Activated T-cell treated with anti-CD3 and anti-CD28 coated beads for 4 hours (primary cell): ENCODE results near the gene KCTD14.
"Not testable (repeated sequence)": the region's sequence is repeated elsewhere in the genome, so short reads cannot be mapped to it uniquely, and the experiment has no call there.

Experiments
- DNase-seq: peaks from one replicate; pipeline ENCODE4 v3.0.0-alpha.2; 2020

Gene KCTD14

GRCh38 chr11:78045851-78046485, 22.9 kb upstream of the KCTD14 start:
- DNase-seq: peak; percentile 68

DNA sequence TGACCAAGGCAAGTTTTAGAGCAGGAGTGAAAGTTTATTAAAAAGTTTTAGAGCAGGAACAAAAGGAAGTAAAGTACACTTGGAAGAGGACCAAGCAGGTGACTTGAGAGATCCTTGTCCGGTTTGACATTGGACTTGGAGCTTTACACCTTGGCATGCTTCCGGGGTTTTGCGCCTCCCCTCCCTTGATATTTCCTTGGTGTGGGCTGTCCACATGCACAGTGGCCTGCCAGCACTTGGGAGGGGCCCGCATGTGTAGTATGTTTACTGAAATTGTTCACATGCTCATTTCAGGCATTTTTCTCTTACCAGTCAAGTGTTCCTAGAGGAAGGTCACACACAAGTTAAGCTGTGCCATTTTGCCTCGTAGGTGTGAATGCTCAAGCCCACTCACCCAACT, 21.6 kb upstream of the KCTD14 start:
- DNase-seq: no peak

DNA sequence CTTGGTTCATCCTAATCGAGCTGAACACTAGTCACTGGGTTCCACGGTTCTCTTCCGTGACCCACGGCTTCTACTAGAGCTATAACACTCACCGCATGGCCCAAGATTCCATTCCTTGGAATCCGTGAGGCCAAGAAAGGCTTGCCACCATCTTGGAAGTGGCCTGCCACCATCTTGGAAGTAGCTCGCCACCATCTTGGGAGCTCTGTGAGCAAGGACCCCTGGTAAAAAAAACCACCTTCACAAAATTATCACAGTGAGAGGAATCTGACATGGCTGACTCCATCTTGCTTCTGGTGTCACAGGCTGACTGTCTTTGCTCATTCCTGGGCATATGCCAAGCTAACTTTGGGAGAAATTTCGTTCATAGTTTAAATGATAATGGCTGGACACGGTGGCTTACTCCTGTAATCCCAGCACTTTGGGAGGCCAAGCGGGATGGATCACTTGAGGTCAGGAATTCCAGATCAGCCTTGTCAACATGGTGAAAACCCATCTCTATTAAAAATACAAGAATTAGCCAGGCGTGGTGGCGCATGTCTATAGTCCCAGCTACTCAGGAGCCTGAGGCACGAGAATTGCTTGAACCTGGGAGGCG, 18.9 kb upstream of the KCTD14 start:
- no peak for DNase-seq

- not testable (repeated sequence) for DNase-seq
Measured at GRCh38 chr11:78041380-78041719, 18.3 kb upstream of the KCTD14 start.

DNA sequence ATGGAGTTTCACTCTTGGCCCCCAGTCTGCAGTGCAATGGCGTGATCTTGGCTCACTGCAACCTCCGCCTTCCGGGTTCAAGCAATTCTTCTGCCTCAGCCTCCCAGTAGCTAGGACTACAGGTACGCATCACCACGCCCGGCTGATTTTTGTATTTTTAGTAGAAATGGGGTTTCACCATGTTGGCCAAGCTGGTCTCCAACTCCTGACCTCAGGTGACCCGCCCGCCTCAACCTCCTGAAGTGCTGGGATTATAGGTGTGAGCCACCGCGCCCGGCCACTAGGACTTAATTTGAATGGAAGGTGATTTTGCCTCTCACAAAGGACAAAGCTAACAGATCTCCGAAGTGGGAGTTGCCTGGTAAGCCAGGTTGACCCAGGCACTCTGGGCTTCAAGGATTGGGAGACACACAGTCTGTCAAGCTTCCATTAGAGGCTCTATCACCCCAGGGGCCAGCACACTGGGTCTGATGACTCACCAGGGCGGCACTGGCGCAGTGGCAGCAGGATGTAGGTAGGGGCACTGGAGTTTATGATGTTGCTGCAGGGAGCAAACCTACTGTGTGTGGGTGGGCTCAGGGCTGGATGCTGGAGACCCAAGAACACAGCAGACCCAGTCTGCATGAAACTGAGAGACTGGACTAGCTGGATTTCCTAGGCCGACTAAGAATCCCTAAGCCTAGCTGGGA, 17.8 kb upstream of the KCTD14 start:
- DNase-seq: no peak

DNA sequence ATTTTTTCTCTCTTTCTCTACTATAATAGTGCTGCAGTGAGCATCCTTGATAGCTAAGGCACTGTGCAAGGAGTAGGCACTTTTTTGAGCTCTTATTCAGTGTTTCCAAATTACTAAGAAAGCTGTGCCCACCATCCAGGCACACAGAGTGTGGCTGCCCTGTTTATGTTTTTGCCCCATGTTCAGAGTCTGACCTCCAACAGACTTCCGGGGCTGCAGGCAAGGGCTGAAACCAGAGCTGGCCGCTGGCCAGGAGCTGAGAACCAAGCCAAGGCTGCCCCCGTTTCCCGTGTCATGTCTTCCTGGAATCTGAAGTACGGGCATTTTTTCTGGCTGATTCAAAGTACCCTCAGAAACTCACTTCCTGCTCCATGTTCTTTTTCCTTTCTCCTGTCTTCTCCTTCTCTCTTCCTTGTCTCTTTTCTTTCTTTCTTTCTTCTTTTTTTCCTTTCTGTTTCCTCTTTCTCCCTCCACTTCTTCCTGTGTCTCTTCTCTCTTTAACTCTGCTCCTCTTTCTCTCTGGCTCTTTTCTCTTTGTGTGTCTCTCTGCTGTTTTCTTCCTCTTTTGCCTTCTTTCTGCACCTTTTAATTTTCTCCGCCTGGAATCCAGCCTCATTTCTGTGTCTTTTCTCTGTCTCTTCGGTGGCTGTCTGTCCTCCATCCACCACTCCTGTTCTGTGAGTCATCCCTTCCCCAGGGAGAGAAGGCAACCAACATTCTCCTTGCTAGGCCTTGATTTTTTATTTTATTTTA, 17.0 kb upstream of the KCTD14 start:
- DNase-seq: no peak

DNA sequence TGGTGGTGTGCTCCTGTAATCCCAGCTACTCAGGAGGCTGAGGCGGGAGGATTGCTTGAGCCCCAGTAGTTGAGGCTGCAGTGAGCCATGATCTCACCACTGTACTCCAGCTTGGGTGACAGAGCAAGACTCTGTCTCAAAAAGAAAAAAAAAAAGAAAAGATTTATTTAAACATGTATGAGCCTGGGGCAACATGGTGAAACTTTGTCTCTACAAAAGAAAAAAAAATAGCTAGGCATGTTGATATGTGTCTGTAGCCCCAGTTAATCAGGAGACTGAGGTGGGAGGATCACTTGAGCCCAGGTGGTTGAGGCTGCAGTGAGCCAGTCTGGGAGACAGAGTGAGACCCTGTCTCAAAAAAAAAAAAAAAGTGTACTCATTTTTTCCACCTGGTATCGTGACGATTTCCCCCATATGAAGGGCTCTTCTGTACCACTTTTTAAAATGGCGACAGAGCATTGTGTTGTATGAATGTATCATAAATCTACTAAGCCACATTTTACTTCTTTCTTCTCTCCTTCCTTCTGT, 16.4 kb upstream of the KCTD14 start:
- no peak for DNase-seq

DNA sequence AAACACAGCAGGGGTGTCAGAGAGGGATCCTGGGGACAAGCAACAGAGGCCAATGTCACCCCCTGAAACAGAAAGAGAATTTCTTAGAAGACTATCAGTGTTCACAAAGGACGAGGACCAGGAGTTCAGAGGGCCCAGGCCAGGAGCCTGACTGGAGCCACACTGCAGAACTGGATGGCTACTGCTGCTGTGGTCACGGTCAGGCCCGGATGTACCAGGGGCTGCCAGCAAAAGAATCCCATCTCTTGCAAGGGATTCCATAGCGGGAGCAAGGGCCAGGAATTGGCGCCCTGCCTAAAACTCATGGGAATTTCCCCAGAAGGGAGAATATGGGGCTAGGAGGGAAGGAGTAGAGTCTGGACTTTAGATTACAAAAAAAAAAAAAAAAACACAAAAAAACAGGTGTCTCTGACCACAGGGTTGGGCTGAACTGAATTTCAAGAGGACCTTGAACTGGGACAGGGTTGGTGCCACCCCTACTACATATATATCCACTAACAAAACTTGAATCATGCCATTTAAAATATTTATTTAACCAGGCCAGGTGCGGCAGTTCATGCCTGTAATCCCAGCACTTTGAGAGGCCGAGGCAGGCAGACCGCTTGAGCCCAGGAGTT, 15.7 kb upstream of the KCTD14 start:
- no peak for DNase-seq

DNA sequence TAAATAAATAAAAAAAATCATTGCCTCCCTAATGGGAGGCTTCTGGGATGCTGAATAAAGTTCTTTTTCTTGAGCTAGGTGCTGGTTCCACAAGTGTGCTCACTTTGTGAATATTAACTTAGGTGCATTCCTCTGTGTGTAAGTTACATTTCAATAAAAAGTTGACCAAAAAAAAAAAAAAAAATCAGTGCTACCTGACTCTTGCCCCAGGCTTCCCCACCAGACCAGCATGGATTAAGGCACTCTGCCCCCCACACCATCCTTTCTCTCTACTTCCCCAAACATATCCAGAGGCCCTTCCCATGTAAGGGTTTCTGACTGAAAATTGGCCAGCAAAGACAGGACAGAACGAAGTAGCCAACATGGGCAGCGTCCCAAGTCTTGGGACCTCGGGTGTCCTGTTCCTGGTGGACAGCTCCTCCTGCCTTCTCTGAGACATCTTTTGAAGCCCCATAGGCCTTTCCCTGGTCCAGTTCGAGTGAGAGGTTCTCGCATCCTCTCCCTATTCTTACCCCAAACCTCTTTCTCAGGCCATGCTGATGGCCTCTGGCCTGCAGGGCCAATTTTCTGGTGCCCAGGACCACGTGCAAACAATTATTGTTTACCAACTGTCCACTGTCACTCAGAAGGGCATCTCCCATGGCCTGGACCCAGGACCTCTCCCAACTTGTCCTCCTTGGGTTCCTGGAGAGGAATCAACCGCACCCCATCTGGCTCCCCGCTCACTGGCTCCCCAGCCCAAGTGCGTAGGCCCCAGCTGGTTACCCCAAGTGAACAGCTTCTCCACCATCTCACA, 14.9 kb upstream of the KCTD14 start:
- no peak for DNase-seq

DNA sequence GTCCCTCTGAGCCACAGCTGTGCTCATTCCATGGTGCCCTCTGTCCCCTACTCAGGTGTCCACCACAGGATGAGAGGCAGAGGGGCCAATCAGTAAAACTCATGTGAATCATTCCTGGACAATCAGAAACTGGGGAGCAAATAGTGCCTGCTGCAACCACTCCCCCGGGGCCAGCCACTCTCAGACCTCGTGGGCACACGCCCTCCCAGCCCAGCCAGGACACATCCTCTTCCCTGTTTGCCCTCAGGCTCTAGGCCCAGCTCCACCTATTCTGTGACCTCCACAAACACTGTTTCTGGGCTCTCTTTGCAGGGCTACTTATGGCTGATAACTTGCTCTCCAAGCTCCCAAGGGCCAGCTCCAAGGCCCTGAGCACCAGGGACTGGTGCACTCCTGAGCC, 14.0 kb upstream of the KCTD14 start:
- DNase-seq: no peak

DNA sequence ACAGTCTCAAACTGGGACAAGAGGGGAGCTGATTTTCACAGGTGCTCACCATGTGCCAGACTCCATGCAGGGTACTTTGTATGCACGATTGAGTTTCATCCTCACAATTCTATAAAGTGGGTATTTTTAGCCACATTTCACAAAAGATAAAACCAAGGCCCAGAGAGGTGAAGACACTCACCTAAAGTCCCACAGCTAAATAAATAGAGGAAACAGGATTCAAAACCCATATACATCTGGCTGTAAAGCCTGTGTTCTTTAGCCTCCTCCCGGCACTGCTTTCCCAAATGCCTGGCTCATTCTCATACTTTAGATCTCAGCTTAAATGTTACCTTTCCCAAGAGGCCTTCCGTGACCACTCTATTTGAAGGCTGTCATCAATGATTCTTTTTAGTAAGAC, 13.2 kb upstream of the KCTD14 start:
- DNase-seq: no peak

- no peak for DNase-seq
Measured at GRCh38 chr11:78034623-78035022, 11.5 kb upstream of the KCTD14 start.

DNA sequence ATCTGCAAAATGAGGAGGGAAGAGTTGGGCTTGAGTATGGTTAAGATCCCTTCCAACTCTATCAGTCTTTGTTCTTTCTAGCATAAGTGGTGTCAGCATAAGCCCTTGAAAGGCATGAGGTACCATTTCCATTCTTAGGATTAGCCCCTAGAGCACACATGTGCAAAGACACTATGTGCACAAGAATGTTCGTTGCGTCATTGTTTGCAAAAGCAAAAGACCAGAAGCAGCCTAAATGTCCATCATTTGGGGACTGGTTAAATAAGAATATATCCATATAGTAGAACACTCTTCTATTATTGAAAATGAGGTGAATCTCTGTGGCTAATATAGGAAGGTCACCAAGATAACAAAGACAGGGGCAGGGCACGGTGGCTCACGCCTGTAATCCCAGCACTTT, 10.0 kb upstream of the KCTD14 start:
- DNase-seq: no peak

- DNase-seq: no peak
Measured at GRCh38 chr11:78032090-78032489, 9.0 kb upstream of the KCTD14 start.

DNA sequence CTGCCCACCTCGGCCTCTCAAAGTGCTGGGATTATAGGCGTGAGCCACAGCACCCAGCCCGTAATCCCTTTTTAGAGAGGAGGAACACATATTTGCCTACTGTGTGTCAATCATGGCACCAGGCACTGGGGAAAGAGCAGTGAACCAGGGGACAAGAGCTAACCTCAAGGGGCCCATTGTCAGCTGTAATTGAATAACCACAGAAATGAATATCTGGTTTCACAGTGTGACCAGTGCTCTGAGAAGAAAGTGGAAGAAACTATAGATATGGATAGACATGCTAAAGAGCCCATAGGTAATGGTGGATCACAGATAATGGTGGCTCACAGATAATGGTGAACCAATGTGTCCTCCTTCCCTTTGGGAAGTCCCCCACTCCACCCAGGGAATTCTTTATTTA, 8.6 kb upstream of the KCTD14 start:
- DNase-seq: no peak

GRCh38 chr11:78030429-78031325, 7.6 kb upstream of the KCTD14 start:
- no peak for DNase-seq

GRCh38 chr11:78028423-78028822, 5.3 kb upstream of the KCTD14 start:
- DNase-seq: not testable (repeated sequence)

DNA sequence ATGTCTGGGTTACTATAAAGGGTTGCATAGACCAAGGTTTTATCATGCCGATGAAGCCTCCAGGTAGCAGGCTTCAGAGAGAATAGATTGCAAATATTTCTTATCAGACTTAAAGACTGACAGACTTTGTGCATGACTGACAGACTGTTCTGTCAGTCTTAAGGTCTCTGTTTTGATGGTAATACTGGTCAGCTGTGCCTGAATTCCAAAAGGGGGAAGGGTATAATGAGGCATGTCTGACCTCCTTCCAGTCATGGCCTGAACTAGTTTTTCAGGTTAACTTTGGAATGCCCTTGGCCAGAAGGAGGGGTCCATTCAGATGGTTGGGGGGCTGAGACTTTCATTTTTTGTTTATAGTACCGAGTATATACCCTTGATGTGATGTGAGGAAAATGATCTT, 4.7 kb upstream of the KCTD14 start:
- no peak for DNase-seq

DNA sequence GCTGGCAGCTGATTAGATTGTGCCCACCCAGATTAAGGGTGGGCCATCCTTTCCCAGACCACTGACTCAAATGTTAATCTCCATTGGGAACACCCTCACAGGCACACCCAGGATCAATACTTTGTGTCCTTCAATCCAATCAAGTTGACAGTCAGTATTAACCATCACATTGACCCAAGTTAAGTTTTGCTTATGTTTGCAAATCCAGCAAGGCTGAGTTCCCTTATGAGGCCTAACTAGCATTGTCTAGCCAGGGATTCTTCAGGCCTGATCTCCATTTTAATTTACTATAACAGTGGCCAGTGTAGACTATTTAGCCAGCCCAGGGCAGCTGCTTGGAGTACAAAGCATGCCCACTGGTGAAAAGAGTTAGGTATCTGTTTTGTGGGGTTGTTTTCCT, 2.3 kb upstream of the KCTD14 start:
- DNase-seq: no peak

- no peak for DNase-seq
Measured at GRCh38 chr11:78023426-78023825, 350 bp upstream of the KCTD14 start.

- no peak for DNase-seq
Measured at GRCh38 chr11:78021611-78022010, 1.5 kb downstream of the KCTD14 start.
